Fibroblast of pulmonary artery (primary cell): ENCODE results near the gene PTPRT.

Experiments
- DNase-seq: peaks from one replicate; pipeline ENCODE4 v3.0.0-alpha.2; 2010; ENCODE audit warnings: low read depth
- H3K4me3 ChIP-seq: replicated peaks from 2 replicates; pipeline ENCODE4 v1.5.1; 2011; ENCODE audit warnings: low read depth, mild to moderate bottlenecking, control low read depth, low read length, moderate library complexity
- CTCF ChIP-seq: IDR thresholded peaks from 2 replicates; pipeline ENCODE4 v1.5.1; 2011; ENCODE audit warnings: mild to moderate bottlenecking, control low read depth, low read length, inconsistent platforms; ENCODE audit errors: missing control alignments

The PTPRT gene

GRCh38 chr20:42197599-42197998 is 992.1 kb downstream of the PTPRT start:
- no peak for DNase-seq
- no peak for TF ChIP-seq CTCF
- H3K4me3 ChIP-seq = no peak overlapping the region

GRCh38 chr20:42193119-42193518 is 996.6 kb downstream of the PTPRT start:
- no peak for DNase-seq
- no peak overlapping the region for H3K4me3 ChIP-seq
- TF ChIP-seq CTCF = no peak

- no peak for DNase-seq
- H3K4me3 ChIP-seq = no peak overlapping the region
- TF ChIP-seq CTCF = no peak
These were observed 997.4 kb downstream of the PTPRT start for GRCh38 chr20:42192321-42192720.

GRCh38 chr20:42191140-42191860 is 998.4 kb downstream of the PTPRT start:
- TF ChIP-seq CTCF = no peak
- no peak overlapping the region for H3K4me3 ChIP-seq
- no peak for DNase-seq

DNA sequence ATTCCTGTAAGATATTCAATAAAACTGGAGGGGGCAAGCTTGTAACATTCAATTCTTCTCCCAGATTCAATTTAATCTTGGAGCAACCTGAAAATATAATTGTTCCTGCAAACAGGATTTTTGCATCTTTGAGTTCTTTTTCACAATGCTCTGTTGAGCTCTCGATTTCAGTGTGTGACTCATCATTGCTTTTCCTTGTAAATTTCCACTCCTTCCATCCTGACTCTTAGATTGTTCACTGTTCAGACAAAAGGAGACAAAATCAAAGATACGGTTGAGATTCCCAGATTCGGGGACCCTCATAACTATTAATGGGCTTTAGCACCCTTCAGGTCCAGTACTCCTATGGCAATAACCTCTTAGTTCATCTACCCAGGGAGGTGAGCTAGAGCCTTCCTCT is 999.6 kb downstream of the PTPRT start:
- no peak for TF ChIP-seq CTCF
- DNase-seq = no peak
- no peak overlapping the region for H3K4me3 ChIP-seq

GRCh38 chr20:42186337-42186736 is 1003.4 kb downstream of the PTPRT start:
- TF ChIP-seq CTCF = no peak
- DNase-seq = no peak
- no peak overlapping the region for H3K4me3 ChIP-seq

DNA sequence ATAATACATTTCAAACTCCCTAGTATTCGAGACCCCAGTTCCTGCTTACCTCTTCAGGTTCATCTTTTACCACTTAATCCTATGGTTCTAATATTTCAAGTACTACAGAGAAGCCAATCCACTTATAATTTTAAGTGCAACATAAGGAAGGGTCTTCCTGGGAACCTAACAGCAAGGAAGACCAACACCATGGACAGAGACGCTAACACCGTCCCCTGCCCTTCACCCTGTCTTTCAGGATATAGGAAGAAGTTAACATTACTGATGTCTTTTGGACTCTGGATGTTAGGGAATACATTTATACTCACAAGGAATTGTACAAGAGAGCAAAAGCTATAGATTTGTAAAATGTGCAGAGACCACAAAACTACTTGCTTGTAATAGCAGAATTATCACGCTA is 1006.6 kb downstream of the PTPRT start:
- TF ChIP-seq CTCF = no peak
- no peak overlapping the region for H3K4me3 ChIP-seq

More for the DNA sequence above, 1006.6 kb downstream of the PTPRT start:
- no peak for DNase-seq
